H1 (cell line): ENCODE data around the gene DLX5. TPM values are rescaled to one million over a fixed set of nuclear protein-coding genes. Genes with fewer than 3 reads are reported as not detected.

Source experiments
- CHD7 ChIP-seq: fragments of 300-600 bp; sonication (generic); IDR thresholded peaks from 2 replicates; pipeline ENCODE4 v1.7.1; 2012; ENCODE audit warnings: low read length, moderate library complexity, mild to moderate bottlenecking, inconsistent platforms; ENCODE audit not compliant: insufficient replicate concordance
- EZH2 ChIP-seq: fragments of 200-600 bp; sonication (generic); IDR thresholded peaks from 2 replicates; pipeline ENCODE4 v1.7.1; 2012; ENCODE audit warnings: low read depth, mild to moderate bottlenecking, moderate library complexity, low read length, inconsistent platforms; ENCODE audit not compliant: severe bottlenecking
- SIRT6 ChIP-seq: IDR thresholded peaks from one replicate; pipeline ENCODE4 v1.7.1; 2012; ENCODE audit warnings: low read length, inconsistent platforms
- SIX5 ChIP-seq: IDR thresholded peaks from 2 replicates; pipeline ENCODE4 v1.6.1; 2011; ENCODE audit warnings: mild to moderate bottlenecking, low read depth, low read length
- SP2 ChIP-seq: IDR thresholded peaks from 2 replicates; pipeline ENCODE4 v1.6.1; 2012; ENCODE audit warnings: mild to moderate bottlenecking, low read length, inconsistent platforms
- SUZ12 ChIP-seq: fragments of 200-600 bp; sonication (generic); IDR thresholded peaks from 2 replicates; pipeline ENCODE4 v1.6.1; 2012; ENCODE audit warnings: mild to moderate bottlenecking, inconsistent platforms, low read length, moderate library complexity, mixed read lengths
- polyA plus RNA-seq, 7 experiments: library from polyadenylated mRNA; depleted of rRNA in 3 of 7; stranded (reverse) in 5 of 7; unstranded in 2 of 7; fragments of >200 nt in 5 of 7; fragments of 200-250 nt in 2 of 7; gene quantifications; 1 replicate in 5 of 7; 2 replicates in 1 of 7; 4 replicates in 1 of 7; pipeline versions ENCODE4 v1.2.1 to v1.2.3, GENCODE V29; 2011 to 2013; ENCODE audit warnings: missing spikeins in 2 of 7, mixed read lengths in 2 of 7
- total RNA-seq: library from RNA; stranded (reverse); fragmentation: NEBNext Ultra II Directional; extraction: Animal tissue kit (Norgen Biotek cat#: 25700); gene quantifications from 2 replicates; pipeline ENCODE4 v1.2.1, GENCODE V29; 2021

DLX5 gene
- total and polyA plus RNA-seq, 2 of the 8 experiments (the other 6 are each of a cell fraction or from before 2014, with no cell fraction given) = not detected

GRCh38 chr7:96992192-96993005 is 32.2 kb downstream of the DLX5 start (continued):
- TF ChIP-seq CHD7 = no peak
- TF ChIP-seq SP2 = no peak
- TF ChIP-seq SUZ12 = peak; percentile 95; the same call in 1 of the 2 replicates
- TF ChIP-seq SIRT6 = no peak
- peak; percentile 95 for TF ChIP-seq EZH2
- TF ChIP-seq SIX5 = no peak
- TF ChIP-seq, all 59 proteins: peak for 5
